Tibial artery (tissue), 4 donors: Measurements from ENCODE around the gene DNM3.

Experiments used
- DNase-seq, 2 donors: peaks; one replicate each; pipeline ENCODE4 v3.0.0-alpha.2; 2019
- H3K27ac ChIP-seq, 2 donors: fragments of 200-600 bp; sonication (generic) in 1 of 2; 1 replicate in 1 of 2; 2 replicates in 1 of 2; pipeline ENCODE4 v1.5.1; 2018 to 2019; ENCODE audit warnings: mild to moderate bottlenecking in 1 of 2
- H3K27me3 ChIP-seq, 2 donors: fragments of 200-600 bp; sonication (generic) in 1 of 2; one replicate each; pipeline versions ENCODE4 v1.5.1 to v1.6.0; 2016 to 2019
- H3K36me3 ChIP-seq, 3 donors: fragments of 200-600 bp; sonication (generic) in 2 of 3; one replicate each; pipeline ENCODE4 v1.5.1; 2016 to 2019; ENCODE audit warnings: mild to moderate bottlenecking in 2 of 3
- H3K4me1 ChIP-seq, 4 donors: fragments of 200-600 bp; sonication (generic) in 2 of 4; 1 replicate in 3 of 4; 2 replicates in 1 of 4; pipeline ENCODE4 v1.5.1; 2016 to 2019
- H3K4me3 ChIP-seq, 2 donors: fragments of 200-600 bp; sonication (generic) in 1 of 2; 1 replicate in 1 of 2; 2 replicates in 1 of 2; pipeline ENCODE4 v1.5.1; 2018 to 2019; ENCODE audit warnings: mild to moderate bottlenecking in 2 of 2
- H3K9me3 ChIP-seq, 3 donors: fragments of 200-600 bp; sonication (generic) in 1 of 3; one replicate each; pipeline ENCODE4 v1.5.1; 2016 to 2019
- CTCF ChIP-seq, 2 experiments: fragments of 200-600 bp in 1 of 2; fragments of 450-650 bp in 1 of 2; IDR thresholded peaks; one replicate each; pipeline ENCODE4 v1.5.1; 2017 to 2019; ENCODE audit warnings: antibody characterized with exemption in 2 of 2, mild to moderate bottlenecking in 1 of 2, moderate library complexity in 1 of 2
- intact Hi-C: fragments of 100-400 bp; cut with DNase I; formaldehyde crosslinking; loops from one replicate; pipeline ENCODE4 v1.15.0; 2023; ENCODE audit warnings: low total_unique reads

Gene DNM3

GRCh38 chr1:171911506-171911905, 70.2 kb downstream of the DNM3 start:
- Histone ChIP-seq H3K27me3 (no peaks in the 10 kb centered on the region), H3K36me3 (no peaks in the 10 kb centered on the region), H3K27ac (no peak overlapping the region), H3K4me3 (no peak overlapping the region), H3K4me1 (peaks cover 0 to 7% (median 4%) of the 10 kb centered on the region in 4 donors), H3K9me3 (no peaks in the 10 kb centered on the region)
- TF ChIP-seq CTCF (IDR thresholded peaks at IDR 0.05): no peak
- no peak for DNase-seq
- intact Hi-C loops: no loop called here

GRCh38 chr1:171912509-171913175, 71.3 kb downstream of the DNM3 start:
- Histone ChIP-seq H3K27ac (no peak overlapping the region), H3K4me3 (no peak overlapping the region), H3K36me3 (no peaks in the 10 kb centered on the region), H3K4me1 (peaks cover 0 to 7% (median 4%) of the 10 kb centered on the region in 4 donors), H3K9me3 (no peaks in the 10 kb centered on the region), H3K27me3 (no peaks in the 10 kb centered on the region)
- intact Hi-C loops: no loop called here
- TF ChIP-seq CTCF (IDR thresholded peaks at IDR 0.05): no peak
- no peak for DNase-seq

- H3K27ac ChIP-seq: no peak overlapping the region
These were observed 72.1 kb downstream of the DNM3 start for GRCh38 chr1:171913385-171913784.

GRCh38 chr1:171916315-171916771, 75.0 kb downstream of the DNM3 start:
- H3K27me3 ChIP-seq: no peaks in the 10 kb centered on the region
- no peak overlapping the region for H3K4me3 ChIP-seq
- no peak overlapping the region for H3K27ac ChIP-seq
- peaks cover 0 to 7% (median 4%) of the 10 kb centered on the region in 4 donors for H3K4me1 ChIP-seq
- no peak for DNase-seq
- H3K9me3 ChIP-seq: no peaks in the 10 kb centered on the region
- no peak for TF ChIP-seq CTCF (IDR thresholded peaks at IDR 0.05)
- intact Hi-C loops: no loop called here
- no peaks in the 10 kb centered on the region for H3K36me3 ChIP-seq

More at GRCh38 chr1:171913385-171913784, 72.1 kb downstream of the DNM3 start:
- Histone ChIP-seq H3K36me3 (no peaks in the 10 kb centered on the region), H3K4me1 (peaks cover 0 to 7% (median 4%) of the 10 kb centered on the region in 4 donors), H3K9me3 (no peaks in the 10 kb centered on the region), H3K27me3 (no peaks in the 10 kb centered on the region), H3K4me3 (no peak overlapping the region)
- no peak for TF ChIP-seq CTCF (IDR thresholded peaks at IDR 0.05)
- no peak for DNase-seq
- intact Hi-C loops: no loop called here

GRCh38 chr1:171917331-171917730, 76.0 kb downstream of the DNM3 start:
- Histone ChIP-seq H3K27me3 (no peaks in the 10 kb centered on the region), H3K4me3 (no peak overlapping the region), H3K27ac (no peak overlapping the region), H3K9me3 (no peaks in the 10 kb centered on the region), H3K36me3 (no peaks in the 10 kb centered on the region), H3K4me1 (peaks cover 0 to 7% (median 4%) of the 10 kb centered on the region in 4 donors)
- no peak for DNase-seq
- TF ChIP-seq CTCF (IDR thresholded peaks at IDR 0.05): no peak
- intact Hi-C loops: no loop called here
